LNCaP clone FGC (cell line): ENCODE measurements around the gene MAN1A1.

Experiments
- DNase-seq: peaks from one replicate; pipeline ENCODE4 v3.0.0-alpha.2; 2011; ENCODE audit warnings: low read depth
- H3K4me3 ChIP-seq: 2 replicates; pipeline ENCODE4 v1.5.1; 2011; ENCODE audit warnings: mild to moderate bottlenecking, low read depth, low read length, control low read depth
- CTCF ChIP-seq: IDR thresholded peaks from 2 replicates; pipeline ENCODE4 v1.5.1; 2012; ENCODE audit warnings: mild to moderate bottlenecking; ENCODE audit not compliant: control insufficient read depth, insufficient read depth; ENCODE audit errors: extremely low read depth

The MAN1A1 gene

GRCh38 chr6:119322715-119323350 lies 26.7 kb downstream of the MAN1A1 start:
- H3K4me3 ChIP-seq: no peak overlapping the region
- no peak for TF ChIP-seq CTCF
- DNase-seq: no peak

GRCh38 chr6:119322034-119322433 lies 27.5 kb downstream of the MAN1A1 start:
- no peak for DNase-seq
- no peak overlapping the region for H3K4me3 ChIP-seq
- TF ChIP-seq CTCF: no peak

GRCh38 chr6:119319694-119320093 lies 29.9 kb downstream of the MAN1A1 start:
- DNase-seq: no peak
- TF ChIP-seq CTCF: no peak
- H3K4me3 ChIP-seq: no peak overlapping the region

- DNase-seq: no peak
- no peak overlapping the region for H3K4me3 ChIP-seq
- TF ChIP-seq CTCF: no peak
Measured at GRCh38 chr6:119318730-119319129, 30.8 kb downstream of the MAN1A1 start.

- DNase-seq: no peak
- no peak for TF ChIP-seq CTCF
Measured at GRCh38 chr6:119318176-119318575, 31.4 kb downstream of the MAN1A1 start.

GRCh38 chr6:119317007-119317406 lies 32.6 kb downstream of the MAN1A1 start:
- DNase-seq: no peak
- no peak for TF ChIP-seq CTCF
- H3K4me3 ChIP-seq: no peak overlapping the region

More at GRCh38 chr6:119318176-119318575, 31.4 kb downstream of the MAN1A1 start:
- no peak overlapping the region for H3K4me3 ChIP-seq

- no peak overlapping the region for H3K4me3 ChIP-seq
- DNase-seq: no peak
- TF ChIP-seq CTCF: no peak
Measured at GRCh38 chr6:119314885-119315272, 34.7 kb downstream of the MAN1A1 start.
